Stimulated activated CD8-positive, alpha-beta memory T cell treated with anti-CD3 and anti-CD28 coated beads, Interleukin-12 subunit alpha, Interleukin-12 subunit beta, amount 100 ng/mL, for 1 hour (primary cell): ENCODE measurements around the gene SCML2.
"Not testable (repeated sequence)": the region's sequence is repeated elsewhere in the genome, so short reads cannot be mapped to it uniquely, and the experiment has no call there.

ENCODE experiments used
- DNase-seq: peaks from one replicate; pipeline ENCODE4 v3.0.0-alpha.2; 2020; ENCODE audit warnings: low read depth

SCML2 gene

GRCh38 chrX:18354369-18355223 is at the start of gene SCML2:
Gene SCML2, minus strand, starts transcription at chrX:18354688. Its CDS starts 20,617 bp downstream, at chrX:18334071.
- no peak for DNase-seq

GRCh38 chrX:18401848-18402213 is 47.3 kb upstream of the SCML2 start:
- DNase-seq, result no peak

GRCh38 chrX:18394477-18394876 is 40.0 kb upstream of the SCML2 start:
- DNase-seq, result no peak

GRCh38 chrX:18390941-18391538 is 36.6 kb upstream of the SCML2 start:
- DNase-seq, result peak; percentile 56

- no peak for DNase-seq
These were observed 35.5 kb upstream of the SCML2 start for GRCh38 chrX:18389966-18390365.

- no peak for DNase-seq
These were observed 23.3 kb upstream of the SCML2 start for GRCh38 chrX:18377796-18378195.

- DNase-seq, result not testable (repeated sequence)
These were observed 20.8 kb upstream of the SCML2 start for GRCh38 chrX:18375131-18375805.

- not testable (repeated sequence) for DNase-seq
These were observed 14.6 kb upstream of the SCML2 start for GRCh38 chrX:18369096-18369495.

GRCh38 chrX:18368402-18368801 is 13.9 kb upstream of the SCML2 start:
- no peak for DNase-seq

- no peak for DNase-seq
These were observed 6.4 kb upstream of the SCML2 start for GRCh38 chrX:18360867-18361266.

GRCh38 chrX:18353931-18354368 is 538 bp downstream of the SCML2 start:
- DNase-seq, result no peak

- no peak for DNase-seq
These were observed 2.7 kb downstream of the SCML2 start for GRCh38 chrX:18351784-18352183.

- DNase-seq, result no peak
These were observed 6.4 kb downstream of the SCML2 start for GRCh38 chrX:18348047-18348446.

- DNase-seq, result no peak
These were observed 45.1 kb downstream of the SCML2 start for GRCh38 chrX:18309401-18309800.

GRCh38 chrX:18297251-18297650 is 57.2 kb downstream of the SCML2 start:
- no peak for DNase-seq

- DNase-seq, result no peak
These were observed 59.6 kb downstream of the SCML2 start for GRCh38 chrX:18294893-18295292.

- no peak for DNase-seq
These were observed 63.4 kb downstream of the SCML2 start for GRCh38 chrX:18291006-18291545.

- no peak for DNase-seq
These were observed 64.3 kb downstream of the SCML2 start for GRCh38 chrX:18290200-18290599.

- DNase-seq, result no peak
These were observed 65.8 kb downstream of the SCML2 start for GRCh38 chrX:18288716-18289115.

GRCh38 chrX:18286322-18286831 is 68.1 kb downstream of the SCML2 start:
- no peak for DNase-seq

GRCh38 chrX:18278449-18278848 is 76.0 kb downstream of the SCML2 start:
- no peak for DNase-seq

- no peak for DNase-seq
These were observed 82.3 kb downstream of the SCML2 start for GRCh38 chrX:18272222-18272621.
